HepG2 (cell line): ENCODE data around the gene EXTL2. TPM values are rescaled to one million over a fixed set of nuclear protein-coding genes. Genes with fewer than 3 reads are reported as not detected.

Experiments used
- CREB1 ChIP-seq, 2 experiments: fragments of 450-650 bp in 1 of 2; IDR thresholded peaks; 2 replicates each; pipeline ENCODE4 v1.6.1; 2016 to 2017; ENCODE audit warnings: control low read depth in 1 of 2, mild to moderate bottlenecking in 1 of 2, missing compliant biosample characterization in 1 of 2, missing genetic modification characterization in 1 of 2
- ERF ChIP-seq: IDR thresholded peaks from 2 replicates; pipeline ENCODE4 v1.6.1; 2018; ENCODE audit warnings: missing biosample characterization, missing genetic modification reagents
- FOXC1 ChIP-seq: sonication (generic); formaldehyde crosslinking; IDR thresholded peaks from 2 replicates; pipeline ENCODE4 v1.8.0; 2022; ENCODE audit warnings: mild to moderate bottlenecking, missing genetic modification reagents, borderline replicate concordance
- FOXJ3 ChIP-seq: sonication (generic); formaldehyde crosslinking; IDR thresholded peaks from 2 replicates; pipeline ENCODE4 v1.4.0; 2020; ENCODE audit warnings: missing genetic modification reagents, mild to moderate bottlenecking, borderline replicate concordance
- MXI1 ChIP-seq: IDR thresholded peaks from 3 replicates; pipeline ENCODE4 v1.6.1; 2012; ENCODE audit warnings: low read depth, low read length, inconsistent platforms, borderline replicate concordance
- NFYB ChIP-seq: sonication (generic); formaldehyde crosslinking; IDR thresholded peaks from 2 replicates; pipeline ENCODE4 v1.4.0; 2020; ENCODE audit warnings: missing genetic modification reagents
- POLR2AphosphoS2 ChIP-seq: IDR thresholded peaks from 2 replicates; pipeline ENCODE4 v1.6.1; 2011; ENCODE audit warnings: low read depth, low read length, improper control_type of control experiment
- SOX13 ChIP-seq, 3 experiments: fragments of 450-650 bp in 1 of 3; sonication (generic) in 1 of 3; formaldehyde crosslinking in 1 of 3; IDR thresholded peaks in 2 of 3; conservative IDR thresholded peaks in 1 of 3; 2 replicates each; pipeline versions ENCODE4 v1.5.0 to v1.6.1; 2016 to 2020; ENCODE audit warnings: antibody characterized with exemption in 1 of 3, mild to moderate bottlenecking in 1 of 3, missing compliant biosample characterization in 1 of 3, missing genetic modification reagents in 1 of 3, moderate library complexity in 1 of 3
- SPEN ChIP-seq: sonication (generic); formaldehyde crosslinking; IDR thresholded peaks from 2 replicates; pipeline ENCODE4 v1.5.1; 2020; ENCODE audit warnings: low read depth, mild to moderate bottlenecking, missing genetic modification reagents
- TOE1 ChIP-seq: sonication (generic); formaldehyde crosslinking; IDR thresholded peaks from 2 replicates; pipeline ENCODE4 v1.4.0; 2020; ENCODE audit warnings: mild to moderate bottlenecking, missing genetic modification reagents
- ZMYM4 ChIP-seq: sonication (generic); formaldehyde crosslinking; IDR thresholded peaks from 2 replicates; pipeline ENCODE4 v1.8.1; 2023; ENCODE audit warnings: mild to moderate bottlenecking, missing genetic modification reagents
- polyA plus RNA-seq, 8 experiments: library from polyadenylated mRNA; depleted of rRNA in 3 of 8; stranded (reverse) in 7 of 8; unstranded in 1 of 8; fragments of >200 nt; fragmentation: Illumina TruSeq in 4 of 8; extraction: Trizol in 4 of 8; gene quantifications; 2 replicates each; pipeline versions ENCODE4 v1.2.1 to v1.2.3, GENCODE V29; 2011 to 2016; ENCODE audit warnings: low read depth in 4 of 8, missing spikeins in 1 of 8, mixed read lengths in 1 of 8; ENCODE audit not compliant: insufficient read depth in 1 of 8
- total RNA-seq, 5 experiments: library from RNA; depleted of rRNA; stranded (reverse); fragments of >200 nt; fragmentation: Illumina TruSeq; extraction: Trizol; gene quantifications; 2 replicates each; pipeline ENCODE4 v1.2.3, GENCODE V29; 2016; ENCODE audit warnings: low read depth in 1 of 5
- TF ChIP-seq, protein P1 (sequence below): sonication (generic); formaldehyde crosslinking; conservative IDR thresholded peaks from 2 replicates; pipeline ENCODE4 v1.4.0; 2020; ENCODE audit warnings: missing genetic modification reagents
- TF ChIP-seq, protein P2 (sequence below): sonication (generic); formaldehyde crosslinking; IDR thresholded peaks from 2 replicates; pipeline ENCODE4 v1.9.0; 2022; ENCODE audit warnings: missing genetic modification reagents, mild to moderate bottlenecking, borderline replicate concordance
- TF ChIP-seq, protein P3 (sequence below): sonication (generic); formaldehyde crosslinking; IDR thresholded peaks from 2 replicates; pipeline ENCODE4; 2020; ENCODE audit warnings: missing genetic modification reagents, mild to moderate bottlenecking, borderline replicate concordance
- TF ChIP-seq, protein P4 (sequence below): sonication (generic); formaldehyde crosslinking; IDR thresholded peaks from 2 replicates; pipeline ENCODE4 v1.4.0; 2020; ENCODE audit warnings: mild to moderate bottlenecking, missing genetic modification reagents

EXTL2 gene
- total and polyA plus RNA-seq, 2 of the 13 experiments (the other 11 are each of a cell fraction or from before 2014, with no cell fraction given): 22.0 to 23.5 TPM

DNA sequence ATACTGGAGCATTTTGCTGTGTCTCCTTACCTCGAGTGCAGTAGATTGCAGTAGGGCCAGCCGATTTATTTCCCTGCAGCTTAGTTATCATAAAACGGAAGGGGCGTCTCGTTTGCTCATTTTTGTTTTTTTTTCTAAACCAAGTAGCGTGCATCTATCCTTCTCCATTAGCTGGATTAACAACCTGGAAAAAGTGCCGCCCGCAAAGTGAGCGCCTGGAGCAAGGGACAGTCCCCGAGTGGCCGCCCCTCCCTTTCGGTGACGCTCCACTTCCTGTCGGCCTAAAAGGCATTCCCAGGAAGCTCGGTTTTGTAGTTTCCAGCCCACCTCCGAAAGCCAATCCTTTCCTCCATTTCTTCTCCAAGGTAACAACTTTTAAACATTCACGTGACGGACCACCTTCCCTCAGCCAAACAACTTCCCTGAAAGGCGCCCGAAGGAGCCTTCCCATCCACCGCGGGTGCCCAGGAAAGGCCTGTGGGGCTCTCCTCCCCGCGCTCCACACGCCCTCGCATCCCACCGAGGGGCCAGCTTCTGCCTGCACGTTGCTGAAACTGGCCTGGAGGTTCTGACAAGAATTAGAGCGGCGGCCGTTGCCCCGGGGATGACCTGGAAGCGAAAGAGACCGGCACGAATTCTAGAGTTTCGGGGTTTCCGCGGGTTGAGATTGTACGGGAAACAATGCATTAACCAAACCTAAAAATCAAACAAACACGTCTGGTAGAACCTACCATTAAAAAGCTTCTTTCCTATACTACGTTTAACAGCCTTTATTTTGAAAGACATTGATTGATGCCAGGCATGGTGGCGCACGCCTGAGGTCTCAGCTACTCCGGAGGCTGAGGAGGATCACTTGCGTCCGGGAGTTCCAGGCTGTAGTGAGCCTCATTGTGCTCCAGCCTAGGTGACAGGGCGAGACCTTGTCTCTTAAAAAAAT is at the start of gene EXTL2 (continued):
- TF ChIP-seq, protein P1, sequence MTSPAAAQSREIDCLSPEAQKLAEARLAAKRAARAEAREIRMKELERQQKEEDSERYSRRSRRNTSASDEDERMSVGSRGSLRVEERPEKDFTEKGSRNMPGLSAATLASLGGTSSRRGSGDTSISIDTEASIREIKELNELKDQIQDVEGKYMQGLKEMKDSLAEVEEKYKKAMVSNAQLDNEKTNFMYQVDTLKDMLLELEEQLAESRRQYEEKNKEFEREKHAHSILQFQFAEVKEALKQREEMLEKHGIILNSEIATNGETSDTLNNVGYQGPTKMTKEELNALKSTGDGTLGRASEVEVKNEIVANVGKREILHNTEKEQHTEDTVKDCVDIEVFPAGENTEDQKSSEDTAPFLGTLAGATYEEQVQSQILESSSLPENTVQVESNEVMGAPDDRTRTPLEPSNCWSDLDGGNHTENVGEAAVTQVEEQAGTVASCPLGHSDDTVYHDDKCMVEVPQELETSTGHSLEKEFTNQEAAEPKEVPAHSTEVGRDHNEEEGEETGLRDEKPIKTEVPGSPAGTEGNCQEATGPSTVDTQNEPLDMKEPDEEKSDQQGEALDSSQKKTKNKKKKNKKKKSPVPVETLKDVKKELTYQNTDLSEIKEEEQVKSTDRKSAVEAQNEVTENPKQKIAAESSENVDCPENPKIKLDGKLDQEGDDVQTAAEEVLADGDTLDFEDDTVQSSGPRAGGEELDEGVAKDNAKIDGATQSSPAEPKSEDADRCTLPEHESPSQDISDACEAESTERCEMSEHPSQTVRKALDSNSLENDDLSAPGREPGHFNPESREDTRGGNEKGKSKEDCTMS: no peak
- TF ChIP-seq, protein P2, sequence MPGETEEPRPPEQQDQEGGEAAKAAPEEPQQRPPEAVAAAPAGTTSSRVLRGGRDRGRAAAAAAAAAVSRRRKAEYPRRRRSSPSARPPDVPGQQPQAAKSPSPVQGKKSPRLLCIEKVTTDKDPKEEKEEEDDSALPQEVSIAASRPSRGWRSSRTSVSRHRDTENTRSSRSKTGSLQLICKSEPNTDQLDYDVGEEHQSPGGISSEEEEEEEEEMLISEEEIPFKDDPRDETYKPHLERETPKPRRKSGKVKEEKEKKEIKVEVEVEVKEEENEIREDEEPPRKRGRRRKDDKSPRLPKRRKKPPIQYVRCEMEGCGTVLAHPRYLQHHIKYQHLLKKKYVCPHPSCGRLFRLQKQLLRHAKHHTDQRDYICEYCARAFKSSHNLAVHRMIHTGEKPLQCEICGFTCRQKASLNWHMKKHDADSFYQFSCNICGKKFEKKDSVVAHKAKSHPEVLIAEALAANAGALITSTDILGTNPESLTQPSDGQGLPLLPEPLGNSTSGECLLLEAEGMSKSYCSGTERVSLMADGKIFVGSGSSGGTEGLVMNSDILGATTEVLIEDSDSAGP (CRISPR knock-in tag): peak; percentile 76; the same call in 1 of the 2 replicates
- no peak for TF ChIP-seq ERF (CRISPR knock-in tag)
- TF ChIP-seq FOXC1 (CRISPR knock-in tag): no peak
- peak; percentile 74 for TF ChIP-seq CREB1 (IDR thresholded peaks at IDR 0.05)
- TF ChIP-seq CREB1 (CRISPR knock-in tag; IDR thresholded peaks at IDR 0.05): peak; percentile 89; the same call in 1 of the 2 replicates
- 0 out of 2 replicates have a peak, but pooled peaks have one; percentile 45 for TF ChIP-seq SPEN (CRISPR knock-in tag)
- TF ChIP-seq POLR2AphosphoS2: no peak
- TF ChIP-seq, protein P3, sequence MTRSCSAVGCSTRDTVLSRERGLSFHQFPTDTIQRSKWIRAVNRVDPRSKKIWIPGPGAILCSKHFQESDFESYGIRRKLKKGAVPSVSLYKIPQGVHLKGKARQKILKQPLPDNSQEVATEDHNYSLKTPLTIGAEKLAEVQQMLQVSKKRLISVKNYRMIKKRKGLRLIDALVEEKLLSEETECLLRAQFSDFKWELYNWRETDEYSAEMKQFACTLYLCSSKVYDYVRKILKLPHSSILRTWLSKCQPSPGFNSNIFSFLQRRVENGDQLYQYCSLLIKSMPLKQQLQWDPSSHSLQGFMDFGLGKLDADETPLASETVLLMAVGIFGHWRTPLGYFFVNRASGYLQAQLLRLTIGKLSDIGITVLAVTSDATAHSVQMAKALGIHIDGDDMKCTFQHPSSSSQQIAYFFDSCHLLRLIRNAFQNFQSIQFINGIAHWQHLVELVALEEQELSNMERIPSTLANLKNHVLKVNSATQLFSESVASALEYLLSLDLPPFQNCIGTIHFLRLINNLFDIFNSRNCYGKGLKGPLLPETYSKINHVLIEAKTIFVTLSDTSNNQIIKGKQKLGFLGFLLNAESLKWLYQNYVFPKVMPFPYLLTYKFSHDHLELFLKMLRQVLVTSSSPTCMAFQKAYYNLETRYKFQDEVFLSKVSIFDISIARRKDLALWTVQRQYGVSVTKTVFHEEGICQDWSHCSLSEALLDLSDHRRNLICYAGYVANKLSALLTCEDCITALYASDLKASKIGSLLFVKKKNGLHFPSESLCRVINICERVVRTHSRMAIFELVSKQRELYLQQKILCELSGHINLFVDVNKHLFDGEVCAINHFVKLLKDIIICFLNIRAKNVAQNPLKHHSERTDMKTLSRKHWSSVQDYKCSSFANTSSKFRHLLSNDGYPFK (CRISPR knock-in tag): peak; percentile 85; the same call in 1 of the 2 replicates
- TF ChIP-seq ZMYM4 (CRISPR knock-in tag): peak; percentile 49; the same call in 1 of the 2 replicates
- no peak for TF ChIP-seq SOX13 (IDR thresholded peaks at IDR 0.05)
- 0 out of 4 replicates have a peak, but pooled peaks of 1 of the 2 experiments have one; percentile 15 for TF ChIP-seq SOX13 (CRISPR knock-in tag; conservative IDR thresholded peaks at IDR 0.05 in 1 of 2, IDR thresholded peaks at IDR 0.05 in 1 of 2)
- 0 out of 2 replicates have a peak, but pooled peaks have one; percentile 12 for TF ChIP-seq TOE1 (CRISPR knock-in tag)
- no peak for TF ChIP-seq FOXJ3 (CRISPR knock-in tag)
- TF ChIP-seq, protein P4, sequence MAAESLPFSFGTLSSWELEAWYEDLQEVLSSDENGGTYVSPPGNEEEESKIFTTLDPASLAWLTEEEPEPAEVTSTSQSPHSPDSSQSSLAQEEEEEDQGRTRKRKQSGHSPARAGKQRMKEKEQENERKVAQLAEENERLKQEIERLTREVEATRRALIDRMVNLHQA (CRISPR knock-in tag): no peak
- peak; percentile 88; the same call in 2 of the 3 replicates for TF ChIP-seq MXI1
- TF ChIP-seq NFYB: no peak
